ENCODE data around the gene POC5.
A peak's percentile ranks its signal among the peaks of the same experiment; 100 is the strongest.

Gene POC5

DNA sequence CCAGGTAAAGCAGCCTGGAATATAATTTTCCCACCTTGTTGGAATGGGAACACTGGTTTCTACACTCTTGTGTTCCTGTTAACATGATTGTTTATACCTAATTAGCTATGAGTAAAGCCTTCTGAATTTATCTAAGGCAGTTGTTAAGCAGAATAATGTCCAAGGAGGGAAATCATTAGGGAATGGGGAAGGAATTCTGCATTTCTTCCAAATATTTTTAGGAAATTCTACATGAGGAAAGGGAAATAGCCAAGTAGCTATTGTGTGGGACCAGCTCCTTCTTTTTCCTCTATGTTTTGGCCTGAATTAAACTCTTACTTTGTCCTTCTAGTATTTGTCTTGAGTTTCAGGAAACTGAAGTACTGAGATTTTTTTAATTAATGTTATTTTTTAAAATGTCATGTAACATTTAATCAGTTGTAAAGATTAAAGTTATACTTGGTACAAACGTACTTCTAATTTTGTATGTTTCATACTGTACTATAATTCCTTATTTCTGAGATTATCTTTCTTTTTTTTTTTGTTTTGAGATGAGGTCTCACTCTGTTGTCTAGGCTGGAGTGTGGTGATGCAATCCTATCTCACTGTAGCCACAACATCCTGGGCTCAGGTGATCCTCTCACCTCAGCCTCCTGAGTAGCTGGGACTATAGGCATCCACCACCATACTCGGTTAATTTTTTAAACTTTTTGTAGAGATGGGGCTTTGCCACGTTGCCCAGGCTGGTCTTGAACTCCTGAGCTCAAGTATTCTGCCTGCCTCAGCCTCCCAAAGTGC, 77.5 kb downstream of the POC5 start:
- Histone ChIP-seq H3K4me2 (ENCODE audit: low read length) (no peak overlapping the region), H3K4ac (ENCODE audit: low read depth, low read length) (no peak overlapping the region), H4K8ac (ENCODE audit: low read depth, low read length) (no peak overlapping the region), H3K56ac (ENCODE audit: low read length) (no peak overlapping the region), H2BK15ac (replicated peaks; ENCODE audit: low read depth) (no peak overlapping the region), H3K9ac (ENCODE audit: low read length) (no peak overlapping the region), H2BK120ac (ENCODE audit: low read depth, low read length) (no peak overlapping the region), H3K27ac (ENCODE audit: low read depth, low read length) (no peak overlapping the region), H3K79me1 (ENCODE audit: low read length) (no peaks in the 10 kb centered on the region), H3K27me3 (ENCODE audit: insufficient read depth, low read length, poor library complexity) (no peaks in the 10 kb centered on the region), H4K5ac (ENCODE audit: low read length) (no peak overlapping the region), H2BK5ac (ENCODE audit: low read length) (no peak overlapping the region), H3K79me2 (ENCODE audit: control insufficient read depth, insufficient read depth, low read length) (no peaks in the 10 kb centered on the region), H3K18ac (ENCODE audit: low read length) (no peak overlapping the region), H3K36me3 (ENCODE audit: control insufficient read depth, insufficient read depth, low read length) (no peaks in the 10 kb centered on the region), H2AK5ac (ENCODE audit: low read length) (no peak overlapping the region), H3K4me1 (ENCODE audit: control insufficient read depth, low read depth, low read length) (no peaks in the 10 kb centered on the region), H3K4me3 (ENCODE audit: low read length) (no peak overlapping the region), H3K23ac (ENCODE audit: low read length) (no peak overlapping the region)
- WGBS (ENCODE audit: extremely low coverage, insufficient coverage, low lambda C conversion rate), result no CpG with 5 or more reads among the region's 3 CpGs
- no peak for DNase-seq

GRCh38 chr5:75637949-75638348, 79.3 kb downstream of the POC5 start:
- Histone ChIP-seq H3K4me1 (ENCODE audit: control insufficient read depth, low read depth, low read length) (no peaks in the 10 kb centered on the region), H3K23ac (ENCODE audit: low read length) (no peak overlapping the region), H3K36me3 (ENCODE audit: control insufficient read depth, insufficient read depth, low read length) (no peaks in the 10 kb centered on the region), H3K27ac (ENCODE audit: low read depth, low read length) (no peak overlapping the region), H3K18ac (ENCODE audit: low read length) (no peak overlapping the region), H3K27me3 (ENCODE audit: insufficient read depth, low read length, poor library complexity) (no peaks in the 10 kb centered on the region), H3K4ac (ENCODE audit: low read depth, low read length) (no peak overlapping the region), H2BK120ac (ENCODE audit: low read depth, low read length) (no peak overlapping the region), H3K4me2 (ENCODE audit: low read length) (no peak overlapping the region), H4K5ac (ENCODE audit: low read length) (no peak overlapping the region), H3K79me1 (ENCODE audit: low read length) (no peaks in the 10 kb centered on the region), H2BK5ac (ENCODE audit: low read length) (no peak overlapping the region), H3K79me2 (ENCODE audit: control insufficient read depth, insufficient read depth, low read length) (no peaks in the 10 kb centered on the region), H2BK15ac (replicated peaks; ENCODE audit: low read depth) (no peak overlapping the region), H3K56ac (ENCODE audit: low read length) (no peak overlapping the region), H3K4me3 (ENCODE audit: low read length) (no peak overlapping the region), H2AK5ac (ENCODE audit: low read length) (no peak overlapping the region), H4K8ac (ENCODE audit: low read depth, low read length) (no peak overlapping the region), H3K9ac (ENCODE audit: low read length) (no peak overlapping the region)
- DNase-seq, result no peak
- WGBS (ENCODE audit: extremely low coverage, insufficient coverage, low lambda C conversion rate), result no CpG with 5 or more reads among the region's 1 CpG

GRCh38 chr5:75632321-75632720, 84.9 kb downstream of the POC5 start:
- Histone ChIP-seq H3K27ac (ENCODE audit: low read depth, low read length) (no peak overlapping the region), H3K18ac (ENCODE audit: low read length) (no peak overlapping the region), H3K4me2 (ENCODE audit: low read length) (no peak overlapping the region), H2AK5ac (ENCODE audit: low read length) (no peak overlapping the region), H3K36me3 (ENCODE audit: control insufficient read depth, insufficient read depth, low read length) (no peaks in the 10 kb centered on the region), H3K4me3 (ENCODE audit: low read length) (no peak overlapping the region), H4K5ac (ENCODE audit: low read length) (no peak overlapping the region), H3K4ac (ENCODE audit: low read depth, low read length) (no peak overlapping the region), H2BK120ac (ENCODE audit: low read depth, low read length) (no peak overlapping the region), H3K27me3 (ENCODE audit: insufficient read depth, low read length, poor library complexity) (no peaks in the 10 kb centered on the region), H3K23ac (ENCODE audit: low read length) (no peak overlapping the region), H3K4me1 (ENCODE audit: control insufficient read depth, low read depth, low read length) (no peaks in the 10 kb centered on the region), H3K79me2 (ENCODE audit: control insufficient read depth, insufficient read depth, low read length) (no peaks in the 10 kb centered on the region), H3K56ac (ENCODE audit: low read length) (no peak overlapping the region), H2BK15ac (replicated peaks; ENCODE audit: low read depth) (no peak overlapping the region), H3K9ac (ENCODE audit: low read length) (no peak overlapping the region), H4K8ac (ENCODE audit: low read depth, low read length) (no peak overlapping the region), H3K79me1 (ENCODE audit: low read length) (no peaks in the 10 kb centered on the region), H2BK5ac (ENCODE audit: low read length) (no peak overlapping the region)
- WGBS (ENCODE audit: extremely low coverage, insufficient coverage, low lambda C conversion rate), result no CpG with 5 or more reads among the region's 1 CpG
- DNase-seq, result peak; percentile 81

DNA sequence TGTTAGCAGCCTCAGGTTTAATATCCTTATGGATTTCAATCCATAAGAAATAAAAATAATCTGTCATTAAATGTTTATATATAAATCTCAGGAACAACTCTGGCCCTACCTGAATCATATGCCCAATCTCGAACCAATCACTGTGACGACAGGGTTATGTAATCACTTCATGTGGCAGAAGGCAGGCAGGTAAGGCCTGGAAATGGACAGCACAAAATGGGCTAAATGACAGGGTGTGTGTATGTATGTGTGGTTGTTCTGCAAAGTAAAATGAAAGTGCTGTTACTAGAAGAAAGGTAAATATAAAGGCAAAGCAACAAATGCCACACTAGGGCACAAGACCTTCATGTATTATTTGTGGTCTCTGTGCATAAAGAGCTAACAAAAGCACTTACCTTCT, 86.4 kb downstream of the POC5 start:
- Histone ChIP-seq H3K79me2 (ENCODE audit: control insufficient read depth, insufficient read depth, low read length) (no peaks in the 10 kb centered on the region), H3K4ac (ENCODE audit: low read depth, low read length) (no peak overlapping the region), H3K36me3 (ENCODE audit: control insufficient read depth, insufficient read depth, low read length) (no peaks in the 10 kb centered on the region), H3K18ac (ENCODE audit: low read length) (no peak overlapping the region), H3K4me1 (ENCODE audit: control insufficient read depth, low read depth, low read length) (no peaks in the 10 kb centered on the region), H4K8ac (ENCODE audit: low read depth, low read length) (no peak overlapping the region), H3K56ac (ENCODE audit: low read length) (no peak overlapping the region), H2AK5ac (ENCODE audit: low read length) (no peak overlapping the region), H2BK15ac (replicated peaks; ENCODE audit: low read depth) (no peak overlapping the region), H2BK120ac (ENCODE audit: low read depth, low read length) (no peak overlapping the region), H3K4me3 (ENCODE audit: low read length) (no peak overlapping the region), H3K27me3 (ENCODE audit: insufficient read depth, low read length, poor library complexity) (no peaks in the 10 kb centered on the region), H4K5ac (ENCODE audit: low read length) (no peak overlapping the region), H3K27ac (ENCODE audit: low read depth, low read length) (no peak overlapping the region), H3K79me1 (ENCODE audit: low read length) (no peaks in the 10 kb centered on the region), H3K9ac (ENCODE audit: low read length) (no peak overlapping the region), H3K4me2 (ENCODE audit: low read length) (no peak overlapping the region), H3K23ac (ENCODE audit: low read length) (no peak overlapping the region), H2BK5ac (ENCODE audit: low read length) (no peak overlapping the region)
- DNase-seq, result no peak
- WGBS (ENCODE audit: extremely low coverage, insufficient coverage, low lambda C conversion rate), result no CpG with 5 or more reads among the region's 2 CpGs

- Histone ChIP-seq H3K27me3 (ENCODE audit: insufficient read depth, low read length, poor library complexity) (no peaks in the 10 kb centered on the region), H3K9ac (ENCODE audit: low read length) (no peak overlapping the region), H2BK15ac (replicated peaks; ENCODE audit: low read depth) (no peak overlapping the region), H3K4me2 (ENCODE audit: low read length) (no peak overlapping the region), H3K79me1 (ENCODE audit: low read length) (no peaks in the 10 kb centered on the region), H3K79me2 (ENCODE audit: control insufficient read depth, insufficient read depth, low read length) (no peaks in the 10 kb centered on the region), H3K18ac (ENCODE audit: low read length) (no peak overlapping the region), H2BK5ac (ENCODE audit: low read length) (no peak overlapping the region), H3K4me1 (ENCODE audit: control insufficient read depth, low read depth, low read length) (no peaks in the 10 kb centered on the region), H2BK120ac (ENCODE audit: low read depth, low read length) (no peak overlapping the region), H4K8ac (ENCODE audit: low read depth, low read length) (no peak overlapping the region), H3K36me3 (ENCODE audit: control insufficient read depth, insufficient read depth, low read length) (no peaks in the 10 kb centered on the region), H2AK5ac (ENCODE audit: low read length) (no peak overlapping the region), H4K5ac (ENCODE audit: low read length) (no peak overlapping the region), H3K27ac (ENCODE audit: low read depth, low read length) (no peak overlapping the region), H3K23ac (ENCODE audit: low read length) (no peak overlapping the region), H3K4me3 (ENCODE audit: low read length) (no peak overlapping the region), H3K4ac (ENCODE audit: low read depth, low read length) (no peak overlapping the region), H3K56ac (ENCODE audit: low read length) (no peak overlapping the region)
- DNase-seq, result no peak
- no CpG with 5 or more reads among the region's 1 CpG for WGBS (ENCODE audit: extremely low coverage, insufficient coverage, low lambda C conversion rate)
These were observed 89.4 kb downstream of the POC5 start for GRCh38 chr5:75627801-75628200.

- H2BK120ac ChIP-seq (ENCODE audit: low read depth, low read length), result no peak overlapping the region
- H2AK5ac ChIP-seq (ENCODE audit: low read length), result no peak overlapping the region
- no peak overlapping the region for H4K5ac ChIP-seq (ENCODE audit: low read length)
- H3K27ac ChIP-seq (ENCODE audit: low read depth, low read length), result no peak overlapping the region
- H2BK5ac ChIP-seq (ENCODE audit: low read length), result no peak overlapping the region
- no peak overlapping the region for H4K8ac ChIP-seq (ENCODE audit: low read depth, low read length)
- no peak overlapping the region for H2BK15ac ChIP-seq (replicated peaks; ENCODE audit: low read depth)
- H3K23ac ChIP-seq (ENCODE audit: low read length), result no peak overlapping the region
- DNase-seq, result no peak
- no peaks in the 10 kb centered on the region for H3K79me1 ChIP-seq (ENCODE audit: low read length)
- H3K4me2 ChIP-seq (ENCODE audit: low read length), result no peak overlapping the region
- no peak overlapping the region for H3K56ac ChIP-seq (ENCODE audit: low read length)
- no peaks in the 10 kb centered on the region for H3K4me1 ChIP-seq (ENCODE audit: control insufficient read depth, low read depth, low read length)
- no peak overlapping the region for H3K4me3 ChIP-seq (ENCODE audit: low read length)
- no peaks in the 10 kb centered on the region for H3K27me3 ChIP-seq (ENCODE audit: insufficient read depth, low read length, poor library complexity)
- H3K9ac ChIP-seq (ENCODE audit: low read length), result no peak overlapping the region
- H3K36me3 ChIP-seq (ENCODE audit: control insufficient read depth, insufficient read depth, low read length), result no peaks in the 10 kb centered on the region
- H3K4ac ChIP-seq (ENCODE audit: low read depth, low read length), result no peak overlapping the region
- H3K18ac ChIP-seq (ENCODE audit: low read length), result no peak overlapping the region
- H3K79me2 ChIP-seq (ENCODE audit: control insufficient read depth, insufficient read depth, low read length), result no peaks in the 10 kb centered on the region
These were observed 90.3 kb downstream of the POC5 start for GRCh38 chr5:75626959-75627358.
